Measurements from ENCODE around the gene MRPL23. TPM values are rescaled to one million over a fixed set of nuclear protein-coding genes. Genes with fewer than 3 reads are reported as not detected.

Gene MRPL23
- total and polyA plus RNA-seq, 4 donors: 33.0 to 83.9 (median 67.6) TPM

GRCh38 chr11:1919391-1920127, 27.6 kb upstream of the MRPL23 start, which contains the start of gene TNNT3:
TNNT3 (plus strand) TSS chr11:1919703; CDS start chr11:1922875, 3,172 bp downstream.
- Histone ChIP-seq H3K4me3 (ENCODE audit: low read depth in 1 of 3, low read length in 3 of 3) (no peak within 1 kb of the TSS), H3K27ac (ENCODE audit: low read depth in 1 of 2, low read length in 2 of 2) (no peak within 1 kb of the TSS), H3K4me1 (ENCODE audit: control insufficient read depth in 4 of 4, insufficient read depth in 4 of 4, low read length in 3 of 4) (no peaks in the 10 kb centered on the region), H3K36me3 (ENCODE audit: control insufficient read depth in 4 of 4, insufficient read depth in 3 of 4, low read depth in 1 of 4, low read length in 3 of 4) (no peaks in the 10 kb centered on the region), H3K9me3 (ENCODE audit: control insufficient read depth in 4 of 4, low read length in 3 of 4) (no peaks in the 10 kb centered on the region), H3K27me3 (ENCODE audit: control insufficient read depth in 4 of 4, insufficient read depth in 4 of 4, low read length in 3 of 4) (no peaks in the 10 kb centered on the region), H3K9ac (ENCODE audit: low read depth in 1 of 2, low read length in 2 of 2) (no peak within 1 kb of the TSS)
- 79% methylated on average over 31 of the region's 31 CpGs for WGBS
- DNase-seq (ENCODE audit: low spot score): no peak
- no peak for TF ChIP-seq SP1 (IDR thresholded peaks at IDR 0.05)
- TF ChIP-seq GABPA (IDR thresholded peaks at IDR 0.05 in 1 of 2, conservative IDR thresholded peaks at IDR 0.05 in 1 of 2): no peak
- no peak for TF ChIP-seq HNF4G (IDR thresholded peaks at IDR 0.05)
- no peak for TF ChIP-seq JUND (IDR thresholded peaks at IDR 0.05)
- TF ChIP-seq RXRA (IDR thresholded peaks at IDR 0.05): no peak

GRCh38 chr11:1920128-1920908, 26.8 kb upstream of the MRPL23 start:
- Histone ChIP-seq H3K4me1 (ENCODE audit: control insufficient read depth in 4 of 4, insufficient read depth in 4 of 4, low read length in 3 of 4) (no peaks in the 10 kb centered on the region), H3K9ac (ENCODE audit: low read depth in 1 of 2, low read length in 2 of 2) (no peak overlapping the region), H3K4me3 (ENCODE audit: low read depth in 1 of 3, low read length in 3 of 3) (no peak overlapping the region), H3K9me3 (ENCODE audit: control insufficient read depth in 4 of 4, low read length in 3 of 4) (no peaks in the 10 kb centered on the region), H3K27ac (ENCODE audit: low read depth in 1 of 2, low read length in 2 of 2) (no peak overlapping the region), H3K27me3 (ENCODE audit: control insufficient read depth in 4 of 4, insufficient read depth in 4 of 4, low read length in 3 of 4) (no peaks in the 10 kb centered on the region), H3K36me3 (ENCODE audit: control insufficient read depth in 4 of 4, insufficient read depth in 3 of 4, low read depth in 1 of 4, low read length in 3 of 4) (no peaks in the 10 kb centered on the region)
- 89% methylated on average over 25 of the region's 25 CpGs for WGBS
- no peak for DNase-seq (ENCODE audit: low spot score)
- TF ChIP-seq FOXA1 (IDR thresholded peaks at IDR 0.05) (no peak), SP1 (IDR thresholded peaks at IDR 0.05) (no peak), ZBTB33 (IDR thresholded peaks at IDR 0.05) (no peak), YY1 (IDR thresholded peaks at IDR 0.05) (no peak), RAD21 (IDR thresholded peaks at IDR 0.05) (no peak), EGR1 (IDR thresholded peaks at IDR 0.05; ENCODE audit: low read depth in 2 of 2) (no peak), CTCF (IDR thresholded peaks at IDR 0.05; ENCODE audit: low read depth, low read length, missing input control) (no peak), FOXA2 (IDR thresholded peaks at IDR 0.05) (no peak), ATF3 (IDR thresholded peaks at IDR 0.05) (no peak), RXRA (IDR thresholded peaks at IDR 0.05) (no peak)

All from liver (tissue), 9 donors.